GM19455 (cell line): ENCODE data around the gene TENM3.

Source experiments
- ATAC-seq: cut with Tn5 transposase; IDR thresholded peaks from one replicate; pipeline ENCODE4 v1.9.1; 2021; ENCODE audit not compliant: unreplicated experiment

TENM3 gene

GRCh38 chr4:182495645-182496385 is 252.6 kb downstream of the TENM3 start:
- no peak for ATAC-seq

DNA sequence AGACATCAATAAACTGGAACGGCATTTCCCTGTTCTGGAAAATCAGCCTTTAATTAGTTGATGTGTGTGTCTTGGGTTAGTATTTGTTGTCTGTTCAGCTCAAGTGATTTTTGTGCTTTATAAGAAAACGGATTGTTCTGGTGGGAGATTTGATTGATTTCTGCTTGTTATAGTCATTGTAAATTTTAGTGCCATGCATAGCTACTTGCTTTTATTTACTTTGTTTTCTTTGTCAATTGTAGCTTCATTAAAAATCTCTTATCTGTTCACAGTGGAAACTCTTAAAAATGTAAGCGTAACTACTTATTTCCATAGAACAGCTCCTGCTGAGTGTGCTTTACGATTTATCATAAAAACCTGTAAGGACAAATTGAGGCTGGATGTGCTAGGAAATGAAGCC is 253.2 kb downstream of the TENM3 start:
- no peak for ATAC-seq

DNA sequence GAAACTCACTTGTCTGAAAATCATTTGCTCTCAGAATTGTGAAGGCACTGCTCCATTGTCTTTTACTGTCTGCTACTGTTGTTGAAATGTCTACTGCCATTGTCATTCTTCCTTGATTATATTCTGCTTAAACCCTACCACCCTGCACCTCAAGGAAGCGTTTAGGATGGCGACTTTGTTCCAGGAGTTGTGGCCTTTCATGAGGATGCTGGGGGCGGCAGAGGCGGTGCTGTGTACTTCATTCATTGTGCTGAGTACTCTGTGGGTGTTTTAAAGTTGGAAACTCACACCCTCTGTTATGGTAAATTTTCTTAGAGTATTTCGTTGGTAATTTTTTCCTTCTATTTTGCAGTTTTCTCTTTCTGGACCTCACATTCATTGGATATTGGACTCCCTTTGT is 258.9 kb downstream of the TENM3 start:
- ATAC-seq = no peak

- no peak for ATAC-seq
Measured at GRCh38 chr4:182504463-182504862, 261.3 kb downstream of the TENM3 start.

DNA sequence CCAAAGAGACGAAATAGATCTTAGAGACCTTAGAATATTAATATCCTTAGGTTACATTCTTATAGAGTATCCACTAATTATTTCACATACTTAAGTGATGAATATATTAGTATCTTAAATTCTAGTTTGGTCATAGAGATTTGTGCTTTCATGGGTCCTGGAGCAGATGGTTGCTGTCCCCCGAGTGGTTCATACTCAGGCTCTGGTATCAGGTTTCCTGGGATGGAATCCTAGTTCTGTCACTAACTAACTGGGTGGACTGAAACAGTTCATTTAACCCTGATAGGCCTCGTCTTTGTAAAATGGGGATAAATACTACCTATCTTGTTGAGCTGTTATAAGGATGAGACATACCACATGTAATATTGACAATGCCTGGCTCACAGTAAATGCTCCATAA is 264.6 kb downstream of the TENM3 start:
- ATAC-seq = no peak

DNA sequence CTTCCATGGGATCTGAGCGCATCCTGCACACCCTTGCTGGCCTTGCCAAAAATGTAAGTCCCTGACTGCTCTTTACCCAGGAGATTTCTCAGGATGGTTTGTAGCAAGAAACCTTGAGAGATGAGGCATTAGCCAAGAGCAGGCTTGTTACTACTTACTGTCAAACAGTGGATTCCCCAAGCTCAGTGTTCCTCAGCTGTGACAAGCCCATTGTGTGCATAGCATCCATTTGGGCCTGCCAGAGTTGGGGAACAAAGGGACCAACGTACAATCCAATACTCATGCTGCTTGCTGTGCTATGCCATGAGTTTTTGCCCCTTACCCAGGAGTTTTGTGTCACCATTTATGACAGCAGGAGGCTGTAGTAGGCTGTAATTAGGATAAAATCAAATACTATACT is 267.6 kb downstream of the TENM3 start:
- ATAC-seq = no peak

DNA sequence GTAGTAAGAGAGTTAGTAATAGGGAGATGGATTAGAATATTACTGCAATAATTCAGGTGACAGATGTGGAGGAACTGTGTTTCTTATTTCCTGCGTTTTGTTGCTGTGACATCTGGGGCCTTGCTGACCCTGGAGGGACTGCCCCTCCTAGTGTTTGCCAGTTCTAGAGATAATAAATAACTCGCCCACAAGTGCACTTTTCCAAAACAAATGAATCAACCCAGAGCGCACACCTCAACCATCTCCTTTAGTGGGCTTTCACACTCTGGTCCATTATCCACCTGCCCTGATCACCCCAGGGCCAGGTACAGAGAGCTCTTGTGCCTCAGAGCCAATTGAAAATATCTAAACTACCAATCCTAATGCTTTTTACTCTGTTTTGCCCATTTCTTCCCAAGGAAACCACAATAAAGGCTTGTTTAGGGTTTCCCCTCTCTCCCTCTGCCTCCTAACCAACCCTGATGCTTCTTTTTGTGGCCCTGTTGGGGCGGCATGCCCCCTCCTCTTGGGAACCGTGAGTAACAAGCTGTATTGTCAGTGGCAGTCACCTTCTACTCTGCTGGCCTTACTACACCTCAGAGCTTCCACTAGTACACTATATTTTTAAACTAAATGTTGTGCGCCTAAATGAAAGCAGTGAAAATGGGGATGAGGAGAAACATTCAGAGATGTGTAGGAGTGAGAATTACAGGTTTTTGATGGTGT is 270.5 kb downstream of the TENM3 start:
- ATAC-seq = no peak

DNA sequence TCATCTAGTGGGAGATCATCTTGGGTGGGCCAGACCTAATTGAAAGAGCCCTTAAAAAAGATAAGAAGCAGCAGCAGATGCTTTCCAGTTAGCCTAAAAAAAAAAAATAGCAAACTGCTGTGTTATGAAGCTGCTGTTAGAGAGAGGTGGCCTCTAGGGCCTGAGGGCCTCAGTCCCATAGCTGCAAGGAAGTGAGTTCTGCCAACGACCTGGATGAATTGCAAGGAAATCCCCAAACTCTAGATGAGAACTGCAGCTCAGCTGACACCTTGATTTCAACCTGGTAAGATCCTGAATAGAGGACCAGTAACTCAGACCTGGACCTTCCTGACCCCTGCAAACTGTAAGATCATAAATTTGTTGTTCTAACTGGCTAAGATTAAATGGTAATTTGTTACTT is 275.2 kb downstream of the TENM3 start:
- ATAC-seq = no peak

- no peak for ATAC-seq
Measured at GRCh38 chr4:182519528-182519927, 276.3 kb downstream of the TENM3 start.

DNA sequence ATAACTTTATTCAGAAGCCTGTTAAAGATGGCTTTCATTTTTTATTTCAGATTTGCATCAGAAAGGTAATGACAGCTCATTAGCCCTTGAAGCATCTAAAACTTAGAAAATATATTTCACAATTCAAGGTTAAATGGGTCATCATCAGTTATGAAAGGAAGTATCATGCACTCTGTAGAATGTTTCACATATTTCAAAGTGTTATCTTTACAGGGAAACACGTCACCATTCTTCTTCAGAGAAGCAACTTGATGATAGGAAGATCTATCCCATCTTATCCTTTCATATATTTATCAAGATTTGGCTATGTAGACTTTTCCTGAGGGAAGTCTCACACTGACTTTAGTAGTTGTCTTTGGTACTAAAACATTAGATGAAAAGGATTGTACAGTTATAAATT is 277.8 kb downstream of the TENM3 start:
- no peak for ATAC-seq

- ATAC-seq = no peak
Measured at GRCh38 chr4:182528819-182529218, 285.6 kb downstream of the TENM3 start.

- no peak for ATAC-seq
Measured at GRCh38 chr4:182530451-182530850, 287.2 kb downstream of the TENM3 start.

DNA sequence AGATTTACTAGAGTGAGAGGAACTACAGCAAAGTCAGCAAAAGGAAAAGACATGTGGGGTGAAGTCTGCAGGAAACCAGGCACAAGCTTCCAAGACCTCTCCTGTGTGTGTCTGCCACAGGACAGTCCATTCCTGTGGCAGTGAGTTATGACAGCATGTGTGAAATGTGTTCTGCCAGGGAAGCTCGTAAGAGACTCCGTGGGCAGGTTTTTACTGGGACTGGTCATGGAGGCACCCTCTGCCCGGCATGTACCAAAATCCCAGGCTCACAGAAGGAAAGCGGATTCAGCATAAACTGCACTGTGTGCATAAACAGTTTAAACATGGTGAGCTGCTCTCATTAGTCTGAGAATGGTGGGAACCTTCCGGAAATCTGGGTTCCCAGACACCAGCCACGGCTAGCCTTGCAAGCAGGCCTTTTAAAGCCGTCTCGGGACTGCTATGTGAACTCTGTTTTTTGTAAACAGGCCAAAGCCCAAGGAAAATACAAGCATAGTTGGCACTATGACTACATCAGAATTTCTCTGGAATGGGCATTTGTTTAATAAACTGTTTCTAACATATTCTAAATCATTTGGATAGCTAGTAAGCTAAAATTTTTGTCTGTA is 288.5 kb downstream of the TENM3 start:
- ATAC-seq = no peak

- ATAC-seq = no peak
Measured at GRCh38 chr4:182532441-182532840, 289.2 kb downstream of the TENM3 start.

DNA sequence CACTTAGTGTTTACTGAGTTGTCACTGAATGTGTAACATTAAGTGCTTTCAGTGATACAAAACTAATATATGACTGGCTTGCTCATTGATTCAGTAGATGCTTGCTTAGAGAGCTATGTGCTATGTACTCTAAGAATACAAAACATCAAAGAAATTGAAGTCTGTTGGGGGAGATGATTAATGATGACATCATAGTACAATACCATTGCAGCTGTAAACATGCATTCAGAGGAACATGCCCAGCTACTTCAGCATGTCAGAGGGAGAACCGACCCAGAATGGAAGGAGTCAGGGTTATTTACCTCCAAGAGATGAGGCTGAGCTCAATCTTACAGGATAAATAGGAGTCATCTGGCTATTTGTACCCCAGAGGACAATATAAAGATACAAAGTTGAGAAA is 290.8 kb downstream of the TENM3 start:
- no peak for ATAC-seq

GRCh38 chr4:182536221-182536811 is 293.1 kb downstream of the TENM3 start:
- no peak for ATAC-seq

DNA sequence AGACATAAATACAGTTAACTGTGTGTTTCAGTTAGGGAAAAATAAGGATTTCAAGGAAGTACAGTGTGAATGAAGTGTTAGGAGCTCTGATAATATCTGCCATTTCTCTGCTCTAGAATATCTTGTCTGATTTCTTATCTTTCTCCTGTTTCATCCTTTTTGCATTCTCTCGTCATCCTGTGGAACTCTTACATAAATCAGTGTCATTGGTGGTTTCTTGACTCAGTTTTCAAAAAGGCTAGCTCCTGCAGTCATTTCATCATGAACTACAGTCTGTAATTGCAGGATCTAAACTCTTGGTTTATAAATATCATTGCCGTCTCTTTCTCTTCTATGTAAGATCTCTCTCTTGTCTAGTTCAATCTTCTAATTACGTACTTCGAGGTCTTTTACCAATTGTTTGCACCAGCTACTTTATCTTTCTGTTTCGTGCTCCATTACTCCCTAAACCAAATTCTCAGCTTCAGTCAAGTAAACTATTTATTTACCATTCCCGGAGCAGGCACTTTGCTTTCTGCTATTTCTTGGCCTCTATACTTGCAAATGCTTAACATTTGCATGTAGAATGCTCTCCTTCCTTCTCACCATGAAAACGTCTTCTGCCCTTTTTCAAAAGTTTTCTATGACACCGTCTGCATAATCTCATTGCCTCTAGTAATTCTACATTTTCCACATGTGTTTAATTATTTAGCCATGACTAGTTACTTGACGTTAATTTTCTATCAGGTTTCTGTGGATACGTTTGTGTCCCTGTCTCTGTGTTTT is 294.0 kb downstream of the TENM3 start:
- ATAC-seq = no peak

DNA sequence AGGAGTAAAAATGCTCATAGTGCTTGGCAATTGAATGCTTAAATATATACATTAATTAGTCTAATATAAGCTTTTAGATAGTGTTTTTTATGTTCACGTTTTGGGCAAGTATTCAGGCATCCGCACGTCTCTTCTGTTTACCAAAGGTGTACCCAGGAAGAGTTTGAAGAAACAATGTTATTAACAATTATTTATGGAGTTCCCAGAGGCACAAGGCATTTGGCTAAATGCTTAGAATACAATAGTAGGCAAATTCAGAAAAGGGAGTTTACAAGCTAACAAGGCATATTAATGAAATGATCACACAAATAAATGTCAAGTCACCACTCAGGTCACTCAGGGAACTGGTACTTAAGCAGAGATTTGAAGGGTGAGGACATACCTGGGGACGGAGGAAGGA is 294.8 kb downstream of the TENM3 start:
- ATAC-seq = no peak

DNA sequence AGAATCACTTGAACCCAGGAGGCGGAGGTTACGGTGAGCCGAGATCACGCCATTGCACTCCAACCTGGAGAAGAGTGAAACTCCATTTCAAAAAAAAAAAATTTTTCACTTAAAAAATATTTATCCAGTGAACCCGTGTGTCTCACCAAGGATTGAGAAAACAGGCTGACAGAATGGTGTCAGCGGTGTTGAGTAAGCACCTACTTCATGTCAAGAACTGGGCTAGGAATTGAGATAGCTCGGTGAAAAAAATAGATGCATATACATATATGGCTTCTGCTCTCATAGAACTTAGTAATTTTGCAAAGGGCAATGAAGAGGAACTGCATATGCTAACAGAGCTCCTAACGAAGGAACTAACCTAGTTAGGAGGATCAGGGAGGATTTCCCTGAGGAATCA is 297.3 kb downstream of the TENM3 start:
- ATAC-seq = no peak

DNA sequence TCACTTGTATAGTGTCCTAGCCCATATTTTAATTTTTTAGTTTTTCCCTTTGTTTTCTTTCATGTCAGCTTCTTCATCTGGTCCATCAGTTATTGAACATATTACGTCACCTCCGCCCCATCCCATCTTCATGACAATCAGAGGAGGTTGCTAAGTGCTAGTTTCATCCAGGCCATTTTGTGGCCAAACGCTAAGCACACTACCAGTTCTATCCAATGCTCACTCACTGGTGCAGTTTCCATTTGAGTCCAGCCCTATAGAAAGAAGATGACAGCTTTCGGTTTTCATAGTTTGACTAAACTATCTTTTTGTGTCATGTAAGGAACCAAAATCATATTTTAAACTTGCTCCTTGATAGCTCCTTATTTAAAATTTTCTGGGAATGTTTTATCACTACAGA is 304.2 kb downstream of the TENM3 start:
- ATAC-seq = peak; percentile 98

DNA sequence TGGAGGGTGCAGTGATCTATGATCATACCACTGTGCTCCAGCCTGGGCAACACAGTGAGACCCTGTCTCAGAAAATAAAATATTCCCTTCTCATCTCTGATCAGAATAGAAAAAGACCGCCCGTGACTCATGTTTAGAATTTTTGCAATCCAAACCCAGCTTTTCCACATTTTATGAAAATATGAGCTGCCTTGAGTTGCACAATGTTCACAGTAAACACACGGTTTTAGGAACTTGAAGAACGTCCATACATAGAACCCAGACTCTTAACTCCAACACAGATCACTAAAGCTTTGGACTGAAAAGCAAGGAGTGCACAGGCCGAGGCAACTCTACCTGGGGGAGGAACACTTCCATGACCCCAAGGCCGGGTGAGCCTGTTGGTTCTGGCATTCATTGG is 305.0 kb downstream of the TENM3 start:
- ATAC-seq = no peak
